NCI-H128 (cell line): ENCODE measurements around the gene ALDH16A1.

Source experiments
- DNase-seq: peaks from one replicate; lab custom pipeline; 2025; ENCODE audit not compliant: unreplicated experiment; lab: John Stamatoyannopoulos, UW

Gene ALDH16A1

DNA sequence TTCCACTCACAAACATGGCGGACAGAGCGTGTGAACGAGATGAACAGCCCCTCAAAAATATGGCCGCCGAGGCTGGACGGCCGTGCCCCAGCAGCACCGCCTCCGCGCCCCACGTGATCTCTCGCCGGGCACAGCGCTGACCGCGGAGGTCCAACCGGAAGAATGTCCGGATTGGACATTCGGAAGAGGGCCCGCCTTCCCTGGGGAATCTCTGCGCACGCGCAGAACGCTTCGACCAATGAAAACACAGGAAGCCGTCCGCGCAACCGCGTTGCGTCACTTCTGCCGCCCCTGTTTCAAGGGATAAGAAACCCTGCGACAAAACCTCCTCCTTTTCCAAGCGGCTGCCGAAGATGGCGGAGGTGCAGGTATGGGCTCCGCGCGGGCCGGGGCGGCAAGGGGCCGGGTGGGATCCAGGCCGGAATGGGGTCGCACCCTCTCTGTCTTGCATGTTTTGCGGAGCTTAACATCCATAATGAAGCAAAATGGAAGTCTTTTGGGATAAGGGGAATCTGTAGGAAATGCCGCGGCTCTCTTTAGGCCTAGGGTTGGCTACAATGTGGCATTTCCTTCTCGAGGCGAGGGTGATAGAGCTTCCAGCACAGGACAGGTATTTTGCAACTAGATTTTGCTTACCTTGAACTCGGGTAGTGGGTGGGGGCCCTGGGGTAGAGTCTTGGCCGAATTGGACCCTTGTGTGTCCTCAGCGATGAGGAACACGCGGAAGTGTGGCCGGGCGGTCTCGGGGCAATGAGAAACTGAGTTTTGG lies 34.4 kb downstream of the ALDH16A1 start, which contains the start of gene RPL13A:
Gene RPL13A (plus strand): TSS at position 332 of the 769 bp plus-strand sequence. CDS start 22 bp downstream, at position 354.
- DNase-seq: peak; percentile 99

DNA sequence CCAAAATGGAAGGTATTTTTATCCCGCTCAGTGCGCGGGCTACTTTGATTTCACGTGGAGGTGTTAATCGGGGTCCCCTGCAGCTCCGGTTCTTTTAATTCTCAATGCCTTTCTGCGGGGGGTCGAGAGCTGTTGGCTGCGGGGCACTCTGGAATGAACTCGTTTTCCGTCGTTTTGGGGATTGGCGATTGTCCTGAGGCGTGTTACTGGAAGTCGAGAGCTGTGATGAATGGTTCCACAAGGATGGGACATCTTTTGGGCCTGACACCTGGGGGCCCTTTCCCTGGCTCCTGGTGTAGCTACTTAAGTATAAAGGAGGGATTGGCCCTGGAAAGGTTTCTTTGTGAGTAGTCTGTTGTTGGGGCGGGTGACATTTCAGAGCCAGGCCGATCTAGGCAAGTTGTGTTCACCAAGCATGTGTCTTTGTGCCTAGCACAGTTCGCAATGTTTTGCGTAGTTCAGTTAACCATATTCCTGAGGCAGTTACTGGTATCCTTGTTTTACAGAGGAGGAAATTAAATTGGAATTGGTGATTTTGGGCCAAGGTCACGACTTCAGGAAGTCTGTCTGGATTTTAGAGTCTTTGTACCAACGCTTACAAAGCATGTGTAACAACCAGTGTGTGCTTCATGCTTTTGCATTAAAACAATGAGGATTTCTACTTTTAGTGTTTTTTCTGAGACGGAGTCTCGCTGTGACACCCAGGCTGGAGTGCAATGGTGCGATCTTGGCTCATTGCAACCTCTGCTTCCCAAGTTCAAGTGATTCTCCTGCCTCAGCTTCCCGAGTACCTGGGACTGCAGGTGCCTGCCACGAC lies 35.2 kb downstream of the ALDH16A1 start:
- no peak for DNase-seq

DNA sequence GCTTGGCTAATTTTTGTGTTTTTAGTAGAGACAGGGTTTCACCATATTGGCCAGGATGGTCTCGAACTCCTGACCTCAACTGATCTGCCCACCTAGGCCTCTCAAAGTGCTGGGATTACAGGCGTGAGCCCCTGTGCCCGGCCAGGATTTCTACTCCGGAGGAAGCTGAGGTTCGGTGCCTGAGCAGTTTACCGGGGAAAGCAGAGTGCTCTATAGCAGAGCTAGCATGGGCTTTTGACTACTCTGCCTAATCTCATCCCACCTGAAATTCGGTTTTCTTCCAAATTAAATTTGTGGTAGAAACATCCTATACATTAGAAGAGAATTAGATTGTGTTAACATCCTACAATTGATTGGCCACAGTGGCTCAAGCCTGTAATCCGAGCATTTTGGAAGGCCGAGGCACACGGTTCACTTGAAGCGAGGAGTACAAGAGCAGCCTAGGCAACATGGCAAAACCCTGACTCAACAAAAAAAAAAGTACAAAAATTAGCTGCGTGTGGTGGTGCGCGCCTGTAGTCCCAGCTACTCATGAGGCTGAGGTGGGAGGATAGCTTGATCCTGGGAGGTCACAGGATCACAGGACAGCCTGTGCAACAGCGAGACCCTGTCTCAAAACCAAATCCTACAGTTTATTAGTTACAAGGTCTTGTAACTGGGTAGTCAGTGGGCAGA lies 36.0 kb downstream of the ALDH16A1 start:
- DNase-seq: no peak

DNA sequence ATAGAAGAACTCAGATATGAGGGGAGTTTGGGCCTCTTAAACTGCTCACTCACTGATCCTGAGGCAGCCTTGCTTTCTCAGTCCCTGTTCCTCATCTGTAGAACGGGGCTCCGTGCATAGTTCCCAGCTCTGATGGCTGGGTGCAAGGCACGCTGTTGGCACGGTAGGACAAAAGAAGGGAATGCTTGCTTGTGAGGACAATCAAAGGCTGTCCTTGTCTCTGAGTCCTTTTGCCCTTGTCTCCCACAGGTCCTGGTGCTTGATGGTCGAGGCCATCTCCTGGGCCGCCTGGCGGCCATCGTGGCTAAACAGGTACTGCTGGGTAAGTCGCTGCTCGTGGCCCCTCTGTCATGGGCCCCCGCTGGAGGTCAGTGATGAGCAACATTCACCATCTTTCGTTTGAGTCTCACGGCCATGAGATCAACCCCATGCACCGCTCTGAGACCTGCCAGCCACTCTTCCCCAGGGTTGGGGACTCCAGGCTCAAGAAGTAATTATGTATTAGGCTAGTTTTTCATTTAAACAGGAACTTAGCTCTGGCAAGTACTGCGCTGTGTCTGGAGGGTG lies 36.7 kb downstream of the ALDH16A1 start:
- DNase-seq: no peak

DNA sequence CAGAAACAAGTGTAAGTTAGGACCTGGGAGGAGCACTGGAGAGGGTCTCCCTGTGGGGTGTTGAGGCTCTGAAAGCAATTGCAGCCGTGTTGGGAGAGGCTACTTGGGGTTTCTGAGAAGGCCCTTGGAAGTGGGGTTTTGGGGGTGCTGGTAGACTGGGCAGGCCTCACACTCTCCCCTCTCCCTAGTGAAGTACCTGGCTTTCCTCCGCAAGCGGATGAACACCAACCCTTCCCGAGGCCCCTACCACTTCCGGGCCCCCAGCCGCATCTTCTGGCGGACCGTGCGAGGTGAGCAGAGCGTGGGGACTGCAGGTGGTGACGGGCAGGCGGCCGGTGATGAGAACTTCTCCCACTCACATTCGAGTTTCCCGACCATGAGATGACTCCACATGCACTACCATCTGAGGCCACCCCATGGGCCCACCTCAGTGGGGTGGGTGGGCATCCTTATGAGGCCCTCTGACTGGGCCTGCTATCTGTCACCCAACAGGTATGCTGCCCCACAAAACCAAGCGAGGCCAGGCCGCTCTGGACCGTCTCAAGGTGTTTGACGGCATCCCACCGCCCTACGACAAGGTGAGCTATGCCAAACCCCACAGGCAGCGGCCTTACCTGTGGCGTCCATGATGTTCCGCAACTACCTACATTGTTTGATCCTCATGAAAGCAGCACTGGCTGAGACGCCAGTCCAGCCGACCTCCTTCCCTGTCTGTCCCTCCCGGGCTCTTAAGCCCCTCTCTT lies 37.4 kb downstream of the ALDH16A1 start:
- no peak for DNase-seq

DNA sequence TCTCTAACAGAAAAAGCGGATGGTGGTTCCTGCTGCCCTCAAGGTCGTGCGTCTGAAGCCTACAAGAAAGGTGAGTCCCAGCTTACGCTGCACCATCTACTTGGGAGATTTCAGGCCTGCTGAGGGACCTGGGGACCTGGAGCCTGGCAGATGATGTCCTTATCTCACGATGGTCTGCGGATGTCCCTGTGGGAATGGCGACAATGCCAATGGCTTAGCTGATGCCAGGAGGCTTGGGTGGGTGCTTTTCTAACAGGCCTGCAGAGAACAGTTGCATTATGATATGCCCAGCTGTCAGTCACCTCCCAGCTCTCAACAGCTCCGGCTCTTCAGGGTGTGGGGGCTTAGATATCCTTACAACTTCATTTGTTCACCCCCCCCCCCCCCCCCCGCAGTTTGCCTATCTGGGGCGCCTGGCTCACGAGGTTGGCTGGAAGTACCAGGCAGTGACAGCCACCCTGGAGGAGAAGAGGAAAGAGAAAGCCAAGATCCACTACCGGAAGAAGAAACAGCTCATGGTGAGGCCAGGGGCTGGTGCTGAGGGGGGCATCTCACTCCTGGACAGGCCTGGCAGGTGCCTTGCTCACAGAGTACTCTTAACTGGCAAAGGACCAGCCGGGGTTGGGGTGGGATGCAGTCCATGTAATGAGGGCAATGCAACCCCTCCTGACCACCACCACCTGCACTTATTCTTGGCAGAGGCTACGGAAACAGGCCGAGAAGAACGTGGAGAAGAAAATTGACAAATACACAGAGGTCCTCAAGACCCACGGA lies 38.2 kb downstream of the ALDH16A1 start:
- DNase-seq: no peak

DNA sequence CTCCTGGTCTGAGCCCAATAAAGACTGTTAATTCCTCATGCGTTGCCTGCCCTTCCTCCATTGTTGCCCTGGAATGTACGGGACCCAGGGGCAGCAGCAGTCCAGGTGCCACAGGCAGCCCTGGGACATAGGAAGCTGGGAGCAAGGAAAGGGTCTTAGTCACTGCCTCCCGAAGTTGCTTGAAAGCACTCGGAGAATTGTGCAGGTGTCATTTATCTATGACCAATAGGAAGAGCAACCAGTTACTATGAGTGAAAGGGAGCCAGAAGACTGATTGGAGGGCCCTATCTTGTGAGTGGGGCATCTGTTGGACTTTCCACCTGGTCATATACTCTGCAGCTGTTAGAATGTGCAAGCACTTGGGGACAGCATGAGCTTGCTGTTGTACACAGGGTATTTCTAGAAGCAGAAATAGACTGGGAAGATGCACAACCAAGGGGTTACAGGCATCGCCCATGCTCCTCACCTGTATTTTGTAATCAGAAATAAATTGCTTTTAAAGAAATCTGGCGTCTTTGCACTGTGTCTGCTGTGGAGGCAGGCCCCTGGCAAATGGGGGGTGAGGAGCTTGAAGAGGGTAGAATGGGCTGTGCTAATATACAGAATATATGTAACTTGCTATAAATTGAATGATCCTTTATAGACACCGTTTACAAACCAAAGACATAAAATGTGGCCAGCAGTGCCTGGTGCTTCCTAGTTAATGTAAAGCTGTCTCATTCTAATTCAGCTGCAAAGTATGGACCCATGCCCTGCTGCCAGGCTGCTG lies 39.0 kb downstream of the ALDH16A1 start:
- DNase-seq: no peak

DNA sequence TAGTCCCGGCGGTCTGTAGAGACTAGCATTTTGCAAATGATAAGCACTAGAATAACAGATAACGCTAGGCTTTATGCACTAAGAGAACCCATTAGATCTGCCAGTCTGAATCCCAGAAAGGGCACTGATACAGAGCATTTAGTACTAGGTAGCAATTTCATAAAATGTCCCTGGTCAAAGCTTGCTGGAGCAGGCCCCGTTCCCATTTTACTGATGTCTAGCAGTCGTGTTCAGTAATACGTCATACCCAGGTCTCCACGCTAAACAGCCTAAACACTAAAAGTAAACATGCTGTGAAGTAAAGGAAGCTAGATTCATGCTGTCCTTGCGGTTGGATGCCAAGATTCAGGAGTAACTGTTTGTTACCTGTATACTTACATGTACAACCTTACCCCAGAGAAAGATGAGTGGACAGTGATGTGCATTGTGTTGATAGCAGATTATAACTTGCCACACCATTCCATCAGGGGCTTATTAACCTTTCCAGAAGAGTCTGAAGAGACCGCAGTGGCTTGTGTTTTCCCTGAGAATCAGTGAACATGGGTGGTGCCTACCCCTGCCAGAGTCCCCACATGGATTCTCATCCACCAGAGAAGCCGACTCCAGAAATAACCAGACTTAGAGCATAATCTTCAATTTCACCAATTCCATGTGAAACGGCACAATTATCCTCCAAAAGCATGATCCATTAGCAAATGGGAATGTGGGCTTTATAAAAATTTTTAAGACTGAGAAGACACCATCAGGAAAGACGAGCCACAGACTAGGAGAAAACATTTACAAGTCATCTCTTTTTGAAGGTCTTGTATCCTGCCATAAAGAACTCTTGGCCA lies 39.8 kb downstream of the ALDH16A1 start:
- no peak for DNase-seq

DNA sequence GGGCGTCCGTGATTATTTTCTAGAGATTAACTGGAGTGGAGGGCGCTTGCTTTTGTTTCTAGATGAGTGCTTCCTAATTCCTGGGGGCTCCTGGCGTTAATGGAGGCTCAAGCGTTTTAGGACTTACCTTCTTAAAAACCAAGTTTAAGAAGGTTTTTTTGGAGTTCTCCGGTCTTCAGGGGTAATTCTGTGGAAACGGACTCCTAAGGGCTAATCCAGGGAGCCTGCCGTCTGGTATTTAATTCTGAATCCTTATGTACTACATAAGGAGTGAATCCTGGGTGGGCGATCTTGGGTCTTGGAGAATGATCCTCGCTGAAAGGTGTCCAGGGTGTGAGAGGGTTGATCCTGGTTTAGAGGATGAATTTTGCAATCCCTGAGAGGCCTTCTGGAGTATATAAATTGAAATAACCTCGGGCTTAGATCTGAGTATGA lies 43.6 kb downstream of the ALDH16A1 start:
- no peak for DNase-seq

DNA sequence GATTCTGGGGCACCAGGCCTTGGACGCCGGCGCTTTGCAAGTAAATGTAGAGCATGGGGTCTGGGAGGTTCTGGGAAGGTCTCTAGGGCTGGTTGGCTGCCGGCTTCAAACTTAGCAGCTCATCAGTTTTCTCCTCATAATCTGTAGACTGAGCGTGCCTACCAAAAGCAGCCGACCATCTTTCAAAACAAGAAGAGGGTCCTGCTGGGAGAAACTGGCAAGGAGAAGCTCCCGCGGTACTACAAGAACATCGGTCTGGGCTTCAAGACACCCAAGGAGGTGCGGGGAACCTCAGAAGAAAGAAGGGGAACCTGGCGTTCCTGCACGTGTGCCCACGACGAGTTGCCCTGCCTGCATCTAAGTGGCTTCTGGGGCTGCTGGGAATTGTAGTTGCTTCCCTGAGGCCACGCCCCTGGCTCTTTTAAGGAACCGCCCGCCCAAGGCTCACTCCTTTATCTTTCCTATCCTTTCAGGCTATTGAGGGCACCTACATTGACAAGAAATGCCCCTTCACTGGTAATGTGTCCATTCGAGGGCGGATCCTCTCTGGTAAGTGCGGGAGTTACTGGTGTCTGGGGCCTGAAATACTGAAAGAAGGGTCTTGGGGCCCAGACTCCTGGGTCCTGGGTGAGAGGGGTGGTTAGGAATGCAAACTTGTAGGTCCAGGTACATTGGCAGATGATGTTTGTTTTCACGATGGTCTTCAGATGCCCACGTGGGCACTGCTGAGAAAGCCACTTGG lies 44.2 kb downstream of the ALDH16A1 start:
- DNase-seq: no peak

DNA sequence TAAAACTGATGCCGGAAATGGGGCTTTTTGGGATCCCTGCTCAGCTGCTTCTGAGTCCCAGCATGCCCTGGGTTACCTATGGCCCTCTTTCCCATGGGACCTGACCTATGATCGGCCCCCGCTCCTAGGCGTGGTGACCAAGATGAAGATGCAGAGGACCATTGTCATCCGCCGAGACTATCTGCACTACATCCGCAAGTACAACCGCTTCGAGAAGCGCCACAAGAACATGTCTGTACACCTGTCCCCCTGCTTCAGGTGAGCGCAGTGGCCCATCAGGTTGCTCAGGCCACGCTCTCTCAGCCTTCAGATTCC lies 44.7 kb downstream of the ALDH16A1 start:
- DNase-seq: no peak

DNA sequence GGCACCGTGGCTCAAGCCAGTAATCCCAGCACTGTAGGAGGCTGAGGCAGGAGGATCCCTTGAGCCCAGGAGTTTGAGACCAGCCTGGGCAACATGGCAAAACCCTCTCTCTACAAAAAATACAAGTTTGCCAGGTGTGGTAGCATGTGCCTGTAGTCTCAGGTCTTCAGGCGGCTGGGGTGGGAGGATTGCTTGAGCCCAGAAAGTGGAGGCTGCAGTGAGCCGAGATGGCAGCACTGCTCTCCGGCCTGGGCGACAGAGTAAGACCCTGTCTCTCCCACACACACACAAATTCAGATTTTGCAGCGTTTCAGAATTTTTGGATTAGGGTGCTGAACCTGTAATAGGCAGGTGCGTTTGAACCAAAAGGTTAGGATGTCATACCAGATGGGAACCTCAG lies 45.5 kb downstream of the ALDH16A1 start:
- DNase-seq: no peak

DNA sequence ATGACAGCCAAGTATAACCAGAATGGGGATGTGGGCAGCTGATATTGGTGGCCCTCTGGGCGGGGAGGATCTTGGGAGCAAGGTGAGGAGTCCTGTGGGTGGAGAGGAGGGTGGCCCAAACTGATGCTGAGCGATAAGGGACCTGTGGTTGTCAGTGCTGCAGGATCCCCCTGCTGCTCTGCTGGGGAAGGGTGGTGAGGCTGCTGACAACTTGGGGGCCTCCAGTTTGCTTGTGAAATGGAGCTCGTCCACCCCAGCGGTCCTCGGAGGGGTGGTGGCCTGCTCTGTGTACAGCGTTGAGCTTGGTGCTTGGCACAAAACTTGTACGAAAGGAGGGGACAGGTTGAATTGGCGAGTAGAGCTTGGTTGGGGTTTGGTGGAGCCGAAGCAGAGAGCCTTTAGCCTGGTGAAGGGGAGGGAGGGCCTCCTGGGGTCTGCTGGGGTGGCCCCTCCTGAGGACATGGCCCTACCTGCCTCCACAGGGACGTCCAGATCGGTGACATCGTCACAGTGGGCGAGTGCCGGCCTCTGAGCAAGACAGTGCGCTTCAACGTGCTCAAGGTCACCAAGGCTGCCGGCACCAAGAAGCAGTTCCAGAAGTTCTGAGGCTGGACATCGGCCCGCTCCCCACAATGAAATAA lies 46.1 kb downstream of the ALDH16A1 start:
- DNase-seq: no peak

DNA sequence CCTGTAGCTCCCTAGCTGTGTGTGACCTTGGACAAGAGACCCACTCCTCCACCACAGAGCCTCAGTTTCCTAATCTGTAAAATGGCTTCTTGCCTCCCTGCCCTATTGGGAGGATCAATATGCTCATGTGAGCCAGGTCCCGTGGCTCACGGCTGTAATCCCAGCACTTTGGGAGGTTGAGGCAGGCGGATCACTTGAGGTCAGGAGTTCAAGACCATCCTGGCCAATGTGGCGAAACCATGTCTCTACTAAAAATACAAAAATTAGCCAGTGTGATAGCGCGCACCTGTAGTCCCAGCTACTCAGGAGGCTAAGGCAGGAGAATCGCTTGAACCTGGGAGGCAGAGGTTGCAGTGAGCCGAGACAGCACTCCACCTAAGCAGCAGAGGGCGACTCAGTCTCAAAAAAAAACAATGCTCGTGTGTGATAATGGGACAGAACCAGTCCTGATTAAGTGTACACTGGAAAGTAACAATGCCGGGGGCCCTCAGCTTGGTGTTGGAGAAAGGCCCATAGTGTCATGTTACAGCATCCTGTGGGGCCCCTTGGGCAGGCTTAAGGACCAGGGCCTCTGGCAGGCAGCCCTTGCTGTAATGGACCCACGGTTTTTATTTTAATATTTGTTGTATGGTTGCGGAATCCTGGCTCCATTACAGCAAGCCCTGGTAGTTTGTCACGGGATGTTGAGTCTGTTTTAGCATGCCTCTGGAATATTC lies 50.0 kb downstream of the ALDH16A1 start:
- peak; percentile 70 for DNase-seq

DNA sequence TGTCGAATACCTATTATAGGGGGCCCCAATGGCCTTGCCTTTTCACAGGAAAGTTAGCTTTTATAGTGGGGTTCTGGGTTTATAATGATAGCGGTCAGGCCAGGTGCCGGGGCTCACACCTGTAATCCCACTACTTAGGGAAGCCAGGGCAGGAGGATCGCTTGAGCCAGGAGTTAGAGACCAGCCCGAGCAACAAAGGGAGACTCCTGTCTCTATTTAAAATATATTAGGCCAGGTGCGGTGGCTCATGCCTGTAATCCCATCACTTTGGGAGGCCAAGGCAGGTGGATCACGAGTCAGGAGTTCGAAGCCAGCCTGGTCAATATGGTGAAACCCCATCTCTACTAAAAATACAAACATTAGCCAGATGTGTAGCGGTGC lies 50.5 kb downstream of the ALDH16A1 start:
- no peak for DNase-seq

DNA sequence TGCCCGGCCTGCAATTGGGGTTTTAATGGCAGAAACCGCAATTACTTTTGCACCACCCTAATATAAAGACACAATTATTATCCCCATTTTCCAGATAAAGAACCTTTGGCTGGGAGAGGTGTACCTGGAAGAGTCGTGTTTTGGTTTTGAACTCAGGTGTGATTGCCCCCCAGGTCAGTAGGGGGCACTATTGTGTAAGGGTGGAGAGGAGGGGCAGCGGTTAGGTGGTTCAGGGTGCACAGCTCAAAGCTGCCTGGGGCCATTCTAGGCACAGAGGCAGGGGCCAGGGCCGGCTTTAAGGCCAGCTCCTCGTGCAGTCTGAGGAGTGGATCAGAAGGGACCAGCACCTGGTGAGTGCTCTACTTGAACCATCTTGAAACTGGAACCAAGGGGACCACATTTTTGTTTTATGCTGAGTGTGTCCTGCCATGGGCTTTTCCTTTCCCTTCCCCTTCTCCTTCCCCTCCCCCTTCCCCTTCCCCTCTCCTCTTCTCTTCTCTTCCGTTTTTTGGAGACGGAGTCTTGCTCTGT lies 53.6 kb downstream of the ALDH16A1 start:
- peak; percentile 46 for DNase-seq
